DMS114 treated with DMSO at 0.1 percent for 48 hours (cell line): ENCODE results near the gene RAPGEF2.
"Not testable (repeated sequence)": the region's sequence is repeated elsewhere in the genome, so short reads cannot be mapped to it uniquely, and the experiment has no call there.

Experiments used
- DNase-seq: peaks from one replicate; lab custom pipeline; 2025; ENCODE audit not compliant: unreplicated experiment; lab: John Stamatoyannopoulos, UW

The RAPGEF2 gene

GRCh38 chr4:159307929-159308328 is 205.1 kb downstream of the RAPGEF2 start:
- DNase-seq = no peak

GRCh38 chr4:159308566-159309340 is 205.9 kb downstream of the RAPGEF2 start:
- no peak for DNase-seq

- DNase-seq = no peak
These were observed 209.4 kb downstream of the RAPGEF2 start for GRCh38 chr4:159312236-159312635.

GRCh38 chr4:159315879-159316278 is 213.0 kb downstream of the RAPGEF2 start:
- not testable (repeated sequence) for DNase-seq

GRCh38 chr4:159317203-159317602 is 214.3 kb downstream of the RAPGEF2 start:
- no peak for DNase-seq

- no peak for DNase-seq
These were observed 216.1 kb downstream of the RAPGEF2 start for GRCh38 chr4:159319027-159319426.

- DNase-seq = no peak
These were observed 223.6 kb downstream of the RAPGEF2 start for GRCh38 chr4:159326480-159326879.

- no peak for DNase-seq
These were observed 225.9 kb downstream of the RAPGEF2 start for GRCh38 chr4:159328766-159329165.

- no peak for DNase-seq
These were observed 231.6 kb downstream of the RAPGEF2 start for GRCh38 chr4:159334461-159334860.

GRCh38 chr4:159337041-159337440 is 234.2 kb downstream of the RAPGEF2 start:
- no peak for DNase-seq

GRCh38 chr4:159341522-159341921 is 238.6 kb downstream of the RAPGEF2 start:
- DNase-seq = no peak

- DNase-seq = no peak
These were observed 239.5 kb downstream of the RAPGEF2 start for GRCh38 chr4:159342374-159342773.

- no peak for DNase-seq
These were observed 240.2 kb downstream of the RAPGEF2 start for GRCh38 chr4:159343116-159343515.

- no peak for DNase-seq
These were observed 242.0 kb downstream of the RAPGEF2 start for GRCh38 chr4:159344877-159345276.

- no peak for DNase-seq
These were observed 243.8 kb downstream of the RAPGEF2 start for GRCh38 chr4:159346681-159347080.

GRCh38 chr4:159347813-159348212 is 244.9 kb downstream of the RAPGEF2 start:
- DNase-seq = no peak

GRCh38 chr4:159349332-159349731 is 246.5 kb downstream of the RAPGEF2 start:
- DNase-seq = no peak

GRCh38 chr4:159352609-159353008 is 249.7 kb downstream of the RAPGEF2 start:
- no peak for DNase-seq

- DNase-seq = no peak
These were observed 250.7 kb downstream of the RAPGEF2 start for GRCh38 chr4:159353422-159354116.

GRCh38 chr4:159355466-159355865 is 252.6 kb downstream of the RAPGEF2 start:
- DNase-seq = no peak

- no peak for DNase-seq
These were observed 254.5 kb downstream of the RAPGEF2 start for GRCh38 chr4:159357350-159357749.

GRCh38 chr4:159358226-159358625 is 255.3 kb downstream of the RAPGEF2 start:
- DNase-seq = no peak
